Loucy (cell line): ENCODE measurements around the gene ZNF407.

ENCODE experiments used
- CTCF ChIP-seq: fragments of 200-600 bp; sonication (generic); conservative IDR thresholded peaks from 2 replicates; pipeline ENCODE4 v1.5.1; 2014; ENCODE audit warnings: mild to moderate bottlenecking, antibody characterized with exemption, low read length
- EZH2phosphoT487 ChIP-seq: fragments of 200-600 bp; IDR thresholded peaks from 2 replicates; pipeline ENCODE4 v1.6.1; 2018; ENCODE audit warnings: antibody characterized with exemption, mild to moderate bottlenecking, moderate library complexity, borderline replicate concordance

GRCh38 chr18:74836296-74837139 is 238.8 kb downstream of the ZNF407 start:
- TF ChIP-seq CTCF = no peak
- no peak for TF ChIP-seq EZH2phosphoT487
